ENCODE measurements around the gene MFNG. TPM values are rescaled to one million over a fixed set of nuclear protein-coding genes. Genes with fewer than 3 reads are reported as not detected.

Gene MFNG
- total RNA-seq, 2 experiments from 2014 or later = 85.1 to 89.9 TPM

DNA sequence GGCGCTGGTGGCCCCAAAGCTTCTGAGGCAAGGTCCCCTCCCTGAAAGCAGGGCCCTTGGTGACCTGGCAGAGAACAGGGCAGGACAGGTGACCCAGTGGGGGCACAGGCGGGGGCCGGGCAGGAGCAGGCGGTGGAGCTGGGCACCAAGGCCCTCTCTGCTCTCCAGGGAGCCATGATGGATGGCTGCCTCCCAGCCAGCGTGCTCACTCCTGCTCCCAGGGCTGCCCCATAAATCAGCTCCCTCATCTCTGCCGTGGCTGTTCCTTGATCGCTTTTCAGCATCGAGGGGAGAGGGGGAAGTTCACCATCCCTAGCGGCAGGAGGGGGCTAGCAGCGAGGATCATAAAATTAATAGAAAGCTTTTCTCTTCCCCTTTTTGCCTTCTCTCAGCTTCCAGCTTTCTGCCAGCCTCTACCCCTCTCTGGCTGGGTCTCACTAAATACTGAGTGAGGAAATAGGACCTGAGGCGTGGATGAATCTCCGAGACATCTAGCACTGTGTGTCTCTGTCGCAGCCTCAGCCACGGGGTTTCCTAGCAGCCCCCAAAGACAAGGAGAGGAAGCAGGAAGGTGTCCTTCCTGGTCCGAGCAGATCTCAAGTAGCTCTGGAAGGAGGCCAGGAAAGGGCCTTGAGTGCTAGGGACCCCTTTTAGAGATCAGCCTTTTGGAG, 36.7 kb downstream of the MFNG start:
- CTCF ChIA-PET = no interaction called here
- Histone ChIP-seq H3K27me3 (ENCODE audit: control insufficient read depth in 1 of 2, insufficient read depth in 2 of 2, low read length in 2 of 2) (no peaks in the 10 kb centered on the region), H3K9me3 (ENCODE audit: control insufficient read depth in 1 of 2, insufficient read depth in 1 of 2, low read length in 2 of 2) (no peaks in the 10 kb centered on the region), H3K27ac (ENCODE audit: low read depth in 1 of 2, low read length in 2 of 2) (no peak overlapping the region), H3K4me3 (ENCODE audit: low read length) (no peak overlapping the region), H3K36me3 (ENCODE audit: insufficient read depth, low read length) (no peaks in the 10 kb centered on the region), H3K4me1 (ENCODE audit: insufficient read depth, low read length) (peaks cover 9% of the 10 kb centered on the region)
- Mint-ChIP-seq H3K36me3 (ENCODE audit: low read depth) (no peaks in the 10 kb centered on the region), H3K9me3 (no peaks in the 10 kb centered on the region), H3K4me1 (ENCODE audit: low read depth) (no peaks in the 10 kb centered on the region), H3K27me3 (no peaks in the 10 kb centered on the region), H3K27ac (no peak overlapping the region), H3K4me3 (no peak overlapping the region)
- ATAC-seq (ENCODE audit: poor library complexity) (no peak), DNase-seq (no peak)
- POLR2A ChIA-PET = no interaction called here
- TF ChIP-seq, protein P1, sequence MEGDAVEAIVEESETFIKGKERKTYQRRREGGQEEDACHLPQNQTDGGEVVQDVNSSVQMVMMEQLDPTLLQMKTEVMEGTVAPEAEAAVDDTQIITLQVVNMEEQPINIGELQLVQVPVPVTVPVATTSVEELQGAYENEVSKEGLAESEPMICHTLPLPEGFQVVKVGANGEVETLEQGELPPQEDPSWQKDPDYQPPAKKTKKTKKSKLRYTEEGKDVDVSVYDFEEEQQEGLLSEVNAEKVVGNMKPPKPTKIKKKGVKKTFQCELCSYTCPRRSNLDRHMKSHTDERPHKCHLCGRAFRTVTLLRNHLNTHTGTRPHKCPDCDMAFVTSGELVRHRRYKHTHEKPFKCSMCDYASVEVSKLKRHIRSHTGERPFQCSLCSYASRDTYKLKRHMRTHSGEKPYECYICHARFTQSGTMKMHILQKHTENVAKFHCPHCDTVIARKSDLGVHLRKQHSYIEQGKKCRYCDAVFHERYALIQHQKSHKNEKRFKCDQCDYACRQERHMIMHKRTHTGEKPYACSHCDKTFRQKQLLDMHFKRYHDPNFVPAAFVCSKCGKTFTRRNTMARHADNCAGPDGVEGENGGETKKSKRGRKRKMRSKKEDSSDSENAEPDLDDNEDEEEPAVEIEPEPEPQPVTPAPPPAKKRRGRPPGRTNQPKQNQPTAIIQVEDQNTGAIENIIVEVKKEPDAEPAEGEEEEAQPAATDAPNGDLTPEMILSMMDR (IDR thresholded peaks at IDR 0.05) = no peak
- intact Hi-C loops (cut with DNase I, micrococcal nuclease) = no loop called here

DNA sequence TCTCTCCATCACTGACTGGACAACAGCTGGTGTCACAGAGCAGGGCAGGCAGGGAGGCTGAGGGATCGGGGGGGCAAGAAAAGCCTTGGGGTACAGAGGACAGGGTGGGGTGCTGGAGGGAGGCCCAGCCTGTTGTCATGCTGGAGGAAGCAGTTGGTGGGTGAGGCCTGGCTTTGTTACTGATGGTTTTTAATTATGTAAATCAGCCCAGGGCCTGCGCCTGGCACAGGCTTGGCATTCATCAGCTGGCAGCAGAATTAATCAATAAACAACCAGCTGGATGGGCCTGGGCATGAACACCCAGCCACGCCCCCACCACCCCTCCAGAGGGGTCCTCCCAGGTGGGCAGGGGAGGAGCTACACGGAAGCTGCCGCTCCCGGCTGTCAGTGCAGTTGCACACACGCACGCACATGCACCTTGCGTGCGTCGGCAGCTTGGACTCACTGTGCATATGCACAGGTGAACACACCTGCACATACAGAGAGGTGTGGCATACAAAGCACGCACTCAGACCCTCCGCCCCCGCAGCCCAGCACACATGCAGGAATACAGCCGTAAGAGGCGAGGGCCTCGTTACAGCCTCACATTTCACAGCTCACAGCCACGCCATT, 37.6 kb downstream of the MFNG start:
- ATAC-seq (ENCODE audit: poor library complexity) = no peak
- H3K27ac ChIP-seq (ENCODE audit: low read depth in 1 of 2, low read length in 2 of 2) = no peak overlapping the region
- H3K36me3 ChIP-seq (ENCODE audit: insufficient read depth, low read length) = no peaks in the 10 kb centered on the region
- no peak for DNase-seq
- Mint-ChIP-seq H3K4me3 (no peak overlapping the region), H3K27ac (no peak overlapping the region), H3K4me1 (ENCODE audit: low read depth) (no peaks in the 10 kb centered on the region), H3K36me3 (ENCODE audit: low read depth) (no peaks in the 10 kb centered on the region), H3K27me3 (no peaks in the 10 kb centered on the region), H3K9me3 (no peaks in the 10 kb centered on the region)
- TF ChIP-seq, protein P1 (IDR thresholded peaks at IDR 0.05) = no peak
- H3K9me3 ChIP-seq (ENCODE audit: control insufficient read depth in 1 of 2, insufficient read depth in 1 of 2, low read length in 2 of 2) = no peaks in the 10 kb centered on the region
- POLR2A ChIA-PET = no interaction called here
- H3K27me3 ChIP-seq (ENCODE audit: control insufficient read depth in 1 of 2, insufficient read depth in 2 of 2, low read length in 2 of 2) = no peaks in the 10 kb centered on the region
- peaks cover 9% of the 10 kb centered on the region for H3K4me1 ChIP-seq (ENCODE audit: insufficient read depth, low read length)
- intact Hi-C loops (cut with DNase I, micrococcal nuclease) = no loop called here
- H3K4me3 ChIP-seq (ENCODE audit: low read length) = no peak overlapping the region
- CTCF ChIA-PET = no interaction called here

DNA sequence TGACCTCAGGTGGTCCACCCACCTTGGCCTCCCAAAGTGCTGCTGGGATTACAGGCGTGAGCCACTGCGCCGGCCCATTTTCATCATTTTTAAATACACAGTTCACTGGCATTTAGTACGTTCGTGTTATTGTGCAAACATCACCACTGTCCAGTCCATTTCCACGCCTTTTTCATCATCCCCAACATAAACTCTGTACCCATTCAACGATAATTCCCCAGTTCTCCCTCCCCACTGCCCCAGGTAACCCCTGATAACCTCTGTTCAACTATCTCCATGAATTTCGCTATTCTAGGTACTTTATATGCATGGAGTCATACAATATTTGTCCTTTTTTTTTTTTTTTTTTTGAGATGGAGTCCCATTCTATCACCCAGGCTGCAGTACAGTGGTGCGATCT, 40.7 kb downstream of the MFNG start:
- CTCF ChIA-PET = no interaction called here

More for the DNA sequence above, 40.7 kb downstream of the MFNG start:
- Mint-ChIP-seq H3K4me3 (no peak overlapping the region), H3K36me3 (ENCODE audit: low read depth) (no peaks in the 10 kb centered on the region), H3K4me1 (ENCODE audit: low read depth) (no peaks in the 10 kb centered on the region), H3K9me3 (no peaks in the 10 kb centered on the region), H3K27ac (no peak overlapping the region), H3K27me3 (peaks cover 5% of the 10 kb centered on the region)
- DNase-seq = no peak
- H3K27ac ChIP-seq (ENCODE audit: low read depth in 1 of 2, low read length in 2 of 2) = no peak overlapping the region
- H3K27me3 ChIP-seq (ENCODE audit: control insufficient read depth in 1 of 2, insufficient read depth in 2 of 2, low read length in 2 of 2) = no peaks in the 10 kb centered on the region
- TF ChIP-seq, protein P1 (IDR thresholded peaks at IDR 0.05) = no peak
- POLR2A ChIA-PET = no interaction called here
- H3K36me3 ChIP-seq (ENCODE audit: insufficient read depth, low read length) = no peaks in the 10 kb centered on the region
- H3K4me3 ChIP-seq (ENCODE audit: low read length) = no peak overlapping the region
- H3K9me3 ChIP-seq (ENCODE audit: control insufficient read depth in 1 of 2, insufficient read depth in 1 of 2, low read length in 2 of 2) = peaks cover 0 to 8% of the 10 kb centered on the region in 2 experiments
- no peak for ATAC-seq (ENCODE audit: poor library complexity)
- intact Hi-C loops (cut with DNase I, micrococcal nuclease) = no loop called here
- peaks cover 7% of the 10 kb centered on the region for H3K4me1 ChIP-seq (ENCODE audit: insufficient read depth, low read length)
